ENCODE results near the gene TMEM237.

TMEM237 gene

GRCh38 chr2:201580486-201580885 lies 62.8 kb downstream of the TMEM237 start:
- DNase-seq (ENCODE audit: low spot score), result no peak
- TF ChIP-seq, protein P1, sequence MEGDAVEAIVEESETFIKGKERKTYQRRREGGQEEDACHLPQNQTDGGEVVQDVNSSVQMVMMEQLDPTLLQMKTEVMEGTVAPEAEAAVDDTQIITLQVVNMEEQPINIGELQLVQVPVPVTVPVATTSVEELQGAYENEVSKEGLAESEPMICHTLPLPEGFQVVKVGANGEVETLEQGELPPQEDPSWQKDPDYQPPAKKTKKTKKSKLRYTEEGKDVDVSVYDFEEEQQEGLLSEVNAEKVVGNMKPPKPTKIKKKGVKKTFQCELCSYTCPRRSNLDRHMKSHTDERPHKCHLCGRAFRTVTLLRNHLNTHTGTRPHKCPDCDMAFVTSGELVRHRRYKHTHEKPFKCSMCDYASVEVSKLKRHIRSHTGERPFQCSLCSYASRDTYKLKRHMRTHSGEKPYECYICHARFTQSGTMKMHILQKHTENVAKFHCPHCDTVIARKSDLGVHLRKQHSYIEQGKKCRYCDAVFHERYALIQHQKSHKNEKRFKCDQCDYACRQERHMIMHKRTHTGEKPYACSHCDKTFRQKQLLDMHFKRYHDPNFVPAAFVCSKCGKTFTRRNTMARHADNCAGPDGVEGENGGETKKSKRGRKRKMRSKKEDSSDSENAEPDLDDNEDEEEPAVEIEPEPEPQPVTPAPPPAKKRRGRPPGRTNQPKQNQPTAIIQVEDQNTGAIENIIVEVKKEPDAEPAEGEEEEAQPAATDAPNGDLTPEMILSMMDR (IDR thresholded peaks at IDR 0.05; ENCODE audit: extremely low read depth, missing control alignments), result no peak

GRCh38 chr2:201579536-201579935 lies 63.8 kb downstream of the TMEM237 start:
- TF ChIP-seq, protein P1 (IDR thresholded peaks at IDR 0.05; ENCODE audit: extremely low read depth, missing control alignments), result no peak
- DNase-seq (ENCODE audit: low spot score), result no peak

GRCh38 chr2:201575971-201576370 lies 67.3 kb downstream of the TMEM237 start:
- TF ChIP-seq, protein P1 (IDR thresholded peaks at IDR 0.05; ENCODE audit: extremely low read depth, missing control alignments), result no peak
- no peak for DNase-seq (ENCODE audit: low spot score)

- TF ChIP-seq, protein P1 (IDR thresholded peaks at IDR 0.05; ENCODE audit: extremely low read depth, missing control alignments), result no peak
- no peak for DNase-seq (ENCODE audit: low spot score)
Measured at GRCh38 chr2:201574766-201575165, 68.5 kb downstream of the TMEM237 start.

GRCh38 chr2:201572846-201573508 lies 70.3 kb downstream of the TMEM237 start:
- TF ChIP-seq, protein P1 (IDR thresholded peaks at IDR 0.05; ENCODE audit: extremely low read depth, missing control alignments), result no peak
- peak; percentile 38 for DNase-seq (ENCODE audit: low spot score)
